HL-60 (cell line): ENCODE data around the gene DTD2.
"Not testable (repeated sequence)": the region's sequence is repeated elsewhere in the genome, so short reads cannot be mapped to it uniquely, and the experiment has no call there.

ENCODE experiments used
- DNase-seq, 2 experiments: peaks; one replicate each; pipeline ENCODE4 v3.0.0-alpha.2; 2010 to 2020; ENCODE audit warnings: low read depth in 1 of 2, low spot score in 1 of 2
- H3K27ac ChIP-seq: fragments of 250-450 bp; sonication (Bioruptor Pico); replicated peaks from 2 replicates; pipeline ENCODE4 v1.5.1; 2020; ENCODE audit warnings: mild to moderate bottlenecking, moderate library complexity
- H3K27me3 ChIP-seq: fragments of 250-450 bp; sonication (Bioruptor Pico); 2 replicates; pipeline ENCODE4 v1.5.1; 2021; ENCODE audit warnings: mild to moderate bottlenecking, moderate library complexity; ENCODE audit not compliant: insufficient read depth, poor library complexity, severe bottlenecking
- H3K4me3 ChIP-seq: replicated peaks from 2 replicates; pipeline ENCODE4 v1.5.1; 2011; ENCODE audit warnings: mild to moderate bottlenecking, control low read depth, low read length; ENCODE audit not compliant: insufficient read depth
- GABPA ChIP-seq: IDR thresholded peaks from 2 replicates; pipeline ENCODE4 v1.6.1; 2012; ENCODE audit warnings: low read depth
- POLR2AphosphoS5 ChIP-seq: IDR thresholded peaks from 2 replicates; pipeline ENCODE4 v1.6.1; 2012; ENCODE audit warnings: low read depth
- SPI1 ChIP-seq: IDR thresholded peaks from 2 replicates; pipeline ENCODE4 v1.6.1; 2012; ENCODE audit warnings: low read depth, mild to moderate bottlenecking, borderline replicate concordance
- TF ChIP-seq, protein P1 (sequence below): IDR thresholded peaks from 2 replicates; pipeline ENCODE4 v1.6.1; 2012; ENCODE audit warnings: low read depth; ENCODE audit not compliant: insufficient replicate concordance
- TF ChIP-seq, protein P2 (sequence below): IDR thresholded peaks from one replicate; pipeline ENCODE4 v1.5.1; 2011; ENCODE audit warnings: low read length, control low read depth, inconsistent platforms; ENCODE audit not compliant: insufficient read depth

Gene DTD2

DNA sequence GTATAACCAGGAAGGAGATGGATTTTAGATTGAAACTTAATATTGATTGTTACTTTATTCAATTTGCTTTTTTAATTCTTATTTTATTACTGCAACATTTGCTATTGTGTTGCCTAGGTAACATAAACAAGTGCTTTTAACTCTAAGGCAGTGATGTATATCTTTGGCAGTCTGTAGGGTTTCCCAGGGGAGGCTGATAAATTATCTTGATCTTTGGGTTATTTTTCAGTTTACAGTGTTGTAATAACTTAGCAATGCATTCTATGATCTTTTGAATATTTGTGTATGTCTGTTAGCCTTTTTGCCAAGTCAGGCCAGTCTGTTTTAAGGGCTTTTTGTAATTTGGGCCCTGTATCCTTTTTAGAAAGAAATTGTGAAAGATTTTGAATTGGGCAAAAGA is 7.8 kb upstream of the DTD2 start:
- H3K4me3 ChIP-seq, result no peak overlapping the region
- TF ChIP-seq SPI1, result no peak
- no peak for TF ChIP-seq GABPA
- TF ChIP-seq, protein P1, sequence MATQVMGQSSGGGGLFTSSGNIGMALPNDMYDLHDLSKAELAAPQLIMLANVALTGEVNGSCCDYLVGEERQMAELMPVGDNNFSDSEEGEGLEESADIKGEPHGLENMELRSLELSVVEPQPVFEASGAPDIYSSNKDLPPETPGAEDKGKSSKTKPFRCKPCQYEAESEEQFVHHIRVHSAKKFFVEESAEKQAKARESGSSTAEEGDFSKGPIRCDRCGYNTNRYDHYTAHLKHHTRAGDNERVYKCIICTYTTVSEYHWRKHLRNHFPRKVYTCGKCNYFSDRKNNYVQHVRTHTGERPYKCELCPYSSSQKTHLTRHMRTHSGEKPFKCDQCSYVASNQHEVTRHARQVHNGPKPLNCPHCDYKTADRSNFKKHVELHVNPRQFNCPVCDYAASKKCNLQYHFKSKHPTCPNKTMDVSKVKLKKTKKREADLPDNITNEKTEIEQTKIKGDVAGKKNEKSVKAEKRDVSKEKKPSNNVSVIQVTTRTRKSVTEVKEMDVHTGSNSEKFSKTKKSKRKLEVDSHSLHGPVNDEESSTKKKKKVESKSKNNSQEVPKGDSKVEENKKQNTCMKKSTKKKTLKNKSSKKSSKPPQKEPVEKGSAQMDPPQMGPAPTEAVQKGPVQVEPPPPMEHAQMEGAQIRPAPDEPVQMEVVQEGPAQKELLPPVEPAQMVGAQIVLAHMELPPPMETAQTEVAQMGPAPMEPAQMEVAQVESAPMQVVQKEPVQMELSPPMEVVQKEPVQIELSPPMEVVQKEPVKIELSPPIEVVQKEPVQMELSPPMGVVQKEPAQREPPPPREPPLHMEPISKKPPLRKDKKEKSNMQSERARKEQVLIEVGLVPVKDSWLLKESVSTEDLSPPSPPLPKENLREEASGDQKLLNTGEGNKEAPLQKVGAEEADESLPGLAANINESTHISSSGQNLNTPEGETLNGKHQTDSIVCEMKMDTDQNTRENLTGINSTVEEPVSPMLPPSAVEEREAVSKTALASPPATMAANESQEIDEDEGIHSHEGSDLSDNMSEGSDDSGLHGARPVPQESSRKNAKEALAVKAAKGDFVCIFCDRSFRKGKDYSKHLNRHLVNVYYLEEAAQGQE, result no peak
- TF ChIP-seq, protein P2, sequence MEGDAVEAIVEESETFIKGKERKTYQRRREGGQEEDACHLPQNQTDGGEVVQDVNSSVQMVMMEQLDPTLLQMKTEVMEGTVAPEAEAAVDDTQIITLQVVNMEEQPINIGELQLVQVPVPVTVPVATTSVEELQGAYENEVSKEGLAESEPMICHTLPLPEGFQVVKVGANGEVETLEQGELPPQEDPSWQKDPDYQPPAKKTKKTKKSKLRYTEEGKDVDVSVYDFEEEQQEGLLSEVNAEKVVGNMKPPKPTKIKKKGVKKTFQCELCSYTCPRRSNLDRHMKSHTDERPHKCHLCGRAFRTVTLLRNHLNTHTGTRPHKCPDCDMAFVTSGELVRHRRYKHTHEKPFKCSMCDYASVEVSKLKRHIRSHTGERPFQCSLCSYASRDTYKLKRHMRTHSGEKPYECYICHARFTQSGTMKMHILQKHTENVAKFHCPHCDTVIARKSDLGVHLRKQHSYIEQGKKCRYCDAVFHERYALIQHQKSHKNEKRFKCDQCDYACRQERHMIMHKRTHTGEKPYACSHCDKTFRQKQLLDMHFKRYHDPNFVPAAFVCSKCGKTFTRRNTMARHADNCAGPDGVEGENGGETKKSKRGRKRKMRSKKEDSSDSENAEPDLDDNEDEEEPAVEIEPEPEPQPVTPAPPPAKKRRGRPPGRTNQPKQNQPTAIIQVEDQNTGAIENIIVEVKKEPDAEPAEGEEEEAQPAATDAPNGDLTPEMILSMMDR, result no peak
- no peak for TF ChIP-seq POLR2AphosphoS5
- H3K27me3 ChIP-seq, result no peaks in the 10 kb centered on the region
- H3K27ac ChIP-seq, result no peak overlapping the region
- DNase-seq, result no peak

DNA sequence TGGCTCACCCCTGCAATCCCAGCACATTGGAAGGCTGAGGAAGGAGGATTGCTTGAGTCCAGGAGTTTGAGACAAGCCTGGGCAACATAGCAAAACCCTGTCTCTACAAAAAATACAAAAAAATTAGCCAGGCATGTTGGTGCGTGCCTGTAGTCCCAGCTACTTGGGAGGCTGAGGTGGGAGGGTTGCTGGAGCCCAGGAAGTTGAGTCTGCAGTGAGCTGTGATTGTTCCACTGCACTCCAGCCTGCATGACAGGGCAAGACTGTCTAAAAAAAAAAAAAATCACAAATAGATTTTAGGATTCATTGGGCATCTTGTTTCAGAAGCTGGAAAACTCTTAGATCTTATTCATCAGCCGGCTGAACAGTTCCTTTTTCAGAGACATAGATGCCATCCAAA is 5.1 kb upstream of the DTD2 start:
- not testable (repeated sequence) for H3K27me3 ChIP-seq, DNase-seq, H3K27ac ChIP-seq, H3K4me3 ChIP-seq

DNA sequence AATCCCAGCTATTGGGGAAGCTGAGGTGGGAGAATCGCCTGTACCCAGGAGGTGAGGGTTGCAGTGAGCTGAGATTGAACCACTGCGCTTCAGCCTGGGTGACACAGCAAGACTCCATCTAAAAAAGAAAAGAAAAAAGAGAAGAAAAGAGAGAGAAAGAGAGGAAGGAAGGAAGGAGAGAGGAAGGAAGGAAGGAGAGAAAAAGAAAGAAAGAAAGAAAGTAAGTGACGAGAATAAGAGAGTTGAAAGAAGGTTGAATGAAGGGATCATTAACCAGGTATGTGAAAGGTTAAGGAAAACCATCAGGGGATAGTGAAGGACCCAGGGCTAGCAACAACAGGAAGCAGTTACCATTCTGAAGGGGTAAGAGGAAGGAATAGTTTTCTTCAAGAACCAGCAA is 4.2 kb upstream of the DTD2 start:
- H3K4me3 ChIP-seq, result no peak overlapping the region
- no peaks in the 10 kb centered on the region for H3K27me3 ChIP-seq
- TF ChIP-seq, protein P2, result no peak
- TF ChIP-seq POLR2AphosphoS5 (no peak), GABPA (no peak), SPI1 (no peak)
- TF ChIP-seq, protein P1, result no peak
- no peak for DNase-seq
- no peak overlapping the region for H3K27ac ChIP-seq

DNA sequence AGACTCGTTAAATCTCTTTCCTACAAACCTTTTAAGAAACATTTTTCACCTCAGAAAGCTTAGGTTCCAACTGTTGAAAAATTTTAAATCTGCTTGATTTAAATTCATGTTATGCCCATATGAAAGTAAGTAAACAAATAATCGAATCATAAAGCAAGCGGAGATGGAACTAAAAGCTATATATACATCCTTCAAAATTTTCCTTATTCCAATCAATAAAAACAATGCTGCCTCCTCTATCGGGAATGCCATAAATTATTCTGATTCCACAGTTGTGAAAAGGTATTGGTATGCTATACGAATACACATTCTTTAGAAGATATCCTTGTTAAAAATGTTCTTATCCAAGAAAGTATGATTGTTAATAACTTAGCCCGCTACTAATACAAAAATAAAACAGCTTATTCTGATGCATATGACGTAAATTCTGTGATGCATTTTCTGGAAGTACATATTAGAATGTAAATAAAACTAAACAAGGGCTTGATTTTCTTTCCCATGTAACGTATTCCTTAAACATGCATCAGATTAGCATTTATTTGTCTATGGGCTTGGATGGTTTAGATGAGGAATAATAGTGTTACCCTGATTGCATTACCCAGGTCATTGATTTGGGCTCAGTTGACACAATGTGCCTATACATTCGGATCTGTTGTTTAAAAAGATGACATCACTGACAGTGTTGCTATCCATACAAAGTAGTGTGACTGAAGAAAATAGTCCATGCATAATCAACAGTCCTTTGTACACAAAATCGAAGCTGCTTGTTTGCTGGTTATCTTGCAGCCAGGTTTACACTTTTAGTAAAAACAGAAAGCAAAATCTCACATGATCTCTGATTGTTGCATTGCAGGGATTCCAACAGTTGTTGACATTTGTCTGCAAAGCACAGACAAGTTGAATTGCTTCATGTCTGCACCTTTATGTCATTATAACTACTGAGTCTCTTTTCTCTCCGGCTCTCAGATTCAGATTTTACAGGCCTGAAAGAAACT is 656 bp upstream of the DTD2 start:
- Histone ChIP-seq H3K27ac (peak overlapping the region; percentile 80), H3K27me3 (no peaks in the 10 kb centered on the region), H3K4me3 (no peak overlapping the region; the same call in 1 of the 2 replicates)
- DNase-seq, result no peak
- TF ChIP-seq, protein P1, result no peak
- TF ChIP-seq SPI1 (no peak), GABPA (no peak), POLR2AphosphoS5 (no peak)
- TF ChIP-seq, protein P2, result no peak
